Gastroesophageal sphincter (tissue), 4 donors: Measurements from ENCODE around the gene DNAAF3. TPM values are rescaled to one million over a fixed set of nuclear protein-coding genes. Genes with fewer than 3 reads are reported as not detected.

Source experiments
- ATAC-seq: fragments of 150-250 bp; one replicate; pipeline ENCODE4 v1.9.1; 2016; ENCODE audit warnings: mild to moderate bottlenecking, moderate library complexity
- H3K27ac ChIP-seq, 4 donors: fragments of 200-600 bp; sonication (generic) in 3 of 4; 1 replicate in 3 of 4; 2 replicates in 1 of 4; pipeline ENCODE4 v1.5.1; 2016 to 2019
- H3K27me3 ChIP-seq: fragments of 200-600 bp; sonication (generic); one replicate; pipeline ENCODE4 v1.5.1; 2019
- H3K36me3 ChIP-seq, 2 donors: fragments of 200-600 bp; sonication (generic); one replicate each; pipeline ENCODE4 v1.5.1; 2019; ENCODE audit warnings: control low read depth in 1 of 2
- H3K4me1 ChIP-seq, 3 donors: fragments of 200-600 bp; sonication (generic); 1 replicate in 2 of 3; 2 replicates in 1 of 3; pipeline ENCODE4 v1.5.1; 2016 to 2019; ENCODE audit warnings: control low read depth in 2 of 3
- H3K4me3 ChIP-seq, 2 donors: fragments of 200-600 bp; sonication (generic); one replicate each; pipeline ENCODE4 v1.5.1; 2019; ENCODE audit warnings: mild to moderate bottlenecking in 1 of 2, moderate library complexity in 1 of 2
- H3K9me3 ChIP-seq, 3 donors: fragments of 200-600 bp; sonication (generic); one replicate each; pipeline ENCODE4 v1.5.1; 2017 to 2019; ENCODE audit warnings: control low read depth in 2 of 3
- CTCF ChIP-seq, 4 experiments: fragments of 200-600 bp in 2 of 4; fragments of 450-650 bp in 2 of 4; sonication (generic) in 1 of 4; IDR thresholded peaks; one replicate each; pipeline ENCODE4 v1.5.1; 2017 to 2019; ENCODE audit warnings: antibody characterized with exemption in 4 of 4, mild to moderate bottlenecking in 2 of 4, moderate library complexity in 2 of 4
- EP300 ChIP-seq: sonication (generic); formaldehyde crosslinking; IDR thresholded peaks from one replicate; pipeline ENCODE4 v1.6.1; 2017; ENCODE audit warnings: antibody characterized with exemption, mild to moderate bottlenecking
- POLR2A ChIP-seq, 2 donors: fragments of 450-650 bp; IDR thresholded peaks; one replicate each; pipeline ENCODE4 v1.6.1; 2017; ENCODE audit warnings: antibody characterized with exemption in 2 of 2, mild to moderate bottlenecking in 2 of 2, moderate library complexity in 1 of 2
- POLR2AphosphoS5 ChIP-seq: sonication (generic); formaldehyde crosslinking; IDR thresholded peaks from one replicate; pipeline ENCODE4 v1.6.1; 2017; ENCODE audit warnings: antibody characterized with exemption
- WGBS, 2 donors: methylation state at CpG; one replicate each; pipeline ENCODE4 v1.1.5; 2018; ENCODE audit warnings: low coverage in 1 of 2; 5-methylcytosine and 5-hydroxymethylcytosine counted together
- total RNA-seq, 4 donors: library from RNA; depleted of rRNA; stranded (reverse); fragments of >200 nt; gene quantifications; one replicate each; pipeline ENCODE4 v1.1.0, GENCODE V29; 2016

The DNAAF3 gene
- total RNA-seq, 4 donors from 2014 or later: 0.42 to 0.52 TPM; not detected in 2

GRCh38 chr19:55133639-55134444, 32.6 kb downstream of the DNAAF3 start:
- ATAC-seq: no peak
- WGBS, 2 donors: 42 to 49% methylated on average over 6 to 9 of the region's 25 CpGs
- no peaks in the 10 kb centered on the region for H3K4me1 ChIP-seq
- TF ChIP-seq POLR2AphosphoS5 (no peak), CTCF (IDR thresholded peaks at IDR 0.05) (no peak), EP300 (no peak), POLR2A (IDR thresholded peaks at IDR 0.05) (no peak)
- H3K27ac ChIP-seq: no peak overlapping the region
- no peak overlapping the region for H3K4me3 ChIP-seq
- peaks cover 88% of the 10 kb centered on the region for H3K27me3 ChIP-seq
- H3K36me3 ChIP-seq: no peaks in the 10 kb centered on the region
- no peaks in the 10 kb centered on the region for H3K9me3 ChIP-seq

- 26 to 60% methylated on average over 4 to 7 of the region's 14 CpGs for WGBS, 2 donors
- Histone ChIP-seq H3K4me3 (no peak overlapping the region), H3K9me3 (no peaks in the 10 kb centered on the region), H3K27me3 (peaks cover 78% of the 10 kb centered on the region), H3K36me3 (no peaks in the 10 kb centered on the region), H3K4me1 (no peaks in the 10 kb centered on the region), H3K27ac (no peak overlapping the region)
- ATAC-seq: no peak
- peak in 1 of 4 experiments; percentile 46 for TF ChIP-seq CTCF (IDR thresholded peaks at IDR 0.05)
- no peak for TF ChIP-seq POLR2AphosphoS5
Observed at GRCh38 chr19:55132453-55133129, 33.8 kb downstream of the DNAAF3 start.

GRCh38 chr19:55131421-55131820, 35.0 kb downstream of the DNAAF3 start:
- WGBS, 2 donors: 65 to 80% methylated on average over 9 to 15 of the region's 16 CpGs

GRCh38 chr19:55119053-55119452, 47.4 kb downstream of the DNAAF3 start:
- Histone ChIP-seq H3K4me3 (no peak overlapping the region), H3K9me3 (no peaks in the 10 kb centered on the region), H3K27me3 (peaks cover 7% of the 10 kb centered on the region), H3K4me1 (peaks cover 0 to 34% (median 27%) of the 10 kb centered on the region in 3 donors), H3K27ac (no peak overlapping the region), H3K36me3 (no peaks in the 10 kb centered on the region)
- WGBS, 2 donors: 42 to 78% methylated on average over 2 to 12 of the region's 14 CpGs
- ATAC-seq: no peak
- TF ChIP-seq POLR2A (IDR thresholded peaks at IDR 0.05): no peak
- no peak for TF ChIP-seq CTCF (IDR thresholded peaks at IDR 0.05)

More at GRCh38 chr19:55131421-55131820, 35.0 kb downstream of the DNAAF3 start:
- H3K9me3 ChIP-seq: no peaks in the 10 kb centered on the region
- H3K4me1 ChIP-seq: no peaks in the 10 kb centered on the region
- H3K27me3 ChIP-seq: peaks cover 76% of the 10 kb centered on the region
- ATAC-seq: no peak
- no peak overlapping the region for H3K27ac ChIP-seq
- TF ChIP-seq CTCF (IDR thresholded peaks at IDR 0.05) (no peak), EP300 (no peak)
- no peaks in the 10 kb centered on the region for H3K36me3 ChIP-seq
- no peak overlapping the region for H3K4me3 ChIP-seq
